A549 (cell line): ENCODE measurements around the gene CENPE.

Source experiments
- CEBPB ChIP-seq, 2 experiments: fragments of >200 bp in 1 of 2; sonication (Bioruptor Twin) in 1 of 2; formaldehyde crosslinking in 1 of 2; IDR thresholded peaks; 2 replicates each; pipeline ENCODE4 v1.6.1; 2012 to 2016
- CHD4 ChIP-seq: fragments of 200-600 bp; sonication (generic); IDR thresholded peaks from 2 replicates; pipeline ENCODE4 v1.6.1; 2016; ENCODE audit warnings: antibody characterized with exemption, mild to moderate bottlenecking, borderline replicate concordance
- CTCF ChIP-seq: fragments of >200 bp; sonication (Bioruptor Twin); formaldehyde crosslinking; IDR thresholded peaks from 3 replicates; pipeline ENCODE4 v1.5.1; 2016
- EP300 ChIP-seq, 2 experiments: fragments of >200 bp; sonication (Bioruptor Twin); formaldehyde crosslinking; IDR thresholded peaks; 2 replicates in 1 of 2; 3 replicates in 1 of 2; pipeline ENCODE4 v1.6.1; 2016 to 2017
- FOSL2 ChIP-seq, 2 experiments: fragments of 450-650 bp in 1 of 2; fragments of >200 bp in 1 of 2; sonication (Bioruptor Twin) in 1 of 2; formaldehyde crosslinking; IDR thresholded peaks; 2 replicates each; pipeline versions ENCODE4 v1.5.0 to v1.6.1; 2016 to 2020; ENCODE audit warnings: mild to moderate bottlenecking in 1 of 2, moderate library complexity in 1 of 2
- GATA3 ChIP-seq: IDR thresholded peaks from 2 replicates; pipeline ENCODE4 v1.6.1; 2012; ENCODE audit warnings: borderline replicate concordance
- KDM1A ChIP-seq: fragments of 200-600 bp; sonication (generic); IDR thresholded peaks from 2 replicates; pipeline ENCODE4 v1.6.1; 2016; ENCODE audit warnings: low read depth, mild to moderate bottlenecking
- MAX ChIP-seq: IDR thresholded peaks from 2 replicates; pipeline ENCODE4 v1.6.1; 2012
- NR3C1 ChIP-seq: fragments of >200 bp; sonication (Bioruptor Twin); formaldehyde crosslinking; IDR thresholded peaks from 3 replicates; pipeline ENCODE4 v1.6.1; 2017
- POLR2A ChIP-seq: IDR thresholded peaks from 2 replicates; pipeline ENCODE4 v1.6.1; 2012; ENCODE audit warnings: mild to moderate bottlenecking, low read length
- RCOR1 ChIP-seq: fragments of 150-350 bp; IDR thresholded peaks from 2 replicates; pipeline ENCODE4 v1.6.1; 2014; ENCODE audit warnings: antibody characterized with exemption, low read length, low read depth
- RFX5 ChIP-seq: fragments of 450-650 bp; IDR thresholded peaks from 2 replicates; pipeline ENCODE4 v1.7.1; 2014; ENCODE audit warnings: antibody characterized with exemption, mild to moderate bottlenecking, moderate library complexity
- TF ChIP-seq, protein P1 (sequence below): fragments of 450-650 bp; IDR thresholded peaks from 2 replicates; pipeline ENCODE4 v1.6.1; 2014; ENCODE audit warnings: antibody characterized with exemption

DNA sequence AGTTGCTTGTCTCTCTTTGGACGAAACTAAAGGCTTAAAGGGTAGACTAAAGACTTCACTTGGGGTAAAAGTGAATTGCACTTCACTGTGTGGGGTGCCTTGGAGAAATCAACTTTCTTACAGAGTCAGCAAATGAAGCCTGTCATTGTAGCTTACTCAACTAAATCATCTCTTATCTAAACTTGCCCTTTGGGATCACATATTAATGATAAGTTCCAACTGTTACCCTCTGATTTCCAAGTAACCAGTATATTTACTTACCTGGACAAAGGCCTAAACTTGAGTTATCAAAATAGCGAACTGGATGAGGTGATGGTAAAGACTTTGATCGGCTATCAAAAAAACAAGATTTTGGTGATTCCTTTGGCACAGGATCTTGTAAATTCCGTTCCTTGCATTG is 89.6 kb downstream of the CENPE start:
- TF ChIP-seq CTCF: no peak
- TF ChIP-seq NR3C1: no peak
- TF ChIP-seq, protein P1, sequence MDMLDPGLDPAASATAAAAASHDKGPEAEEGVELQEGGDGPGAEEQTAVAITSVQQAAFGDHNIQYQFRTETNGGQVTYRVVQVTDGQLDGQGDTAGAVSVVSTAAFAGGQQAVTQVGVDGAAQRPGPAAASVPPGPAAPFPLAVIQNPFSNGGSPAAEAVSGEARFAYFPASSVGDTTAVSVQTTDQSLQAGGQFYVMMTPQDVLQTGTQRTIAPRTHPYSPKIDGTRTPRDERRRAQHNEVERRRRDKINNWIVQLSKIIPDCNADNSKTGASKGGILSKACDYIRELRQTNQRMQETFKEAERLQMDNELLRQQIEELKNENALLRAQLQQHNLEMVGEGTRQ: no peak
- TF ChIP-seq RCOR1: no peak
- TF ChIP-seq POLR2A: no peak
- no peak for TF ChIP-seq KDM1A
- no peak for TF ChIP-seq MAX
- no peak for TF ChIP-seq EP300 (IDR thresholded peaks at IDR 0.05)
- TF ChIP-seq CEBPB (IDR thresholded peaks at IDR 0.05): no peak
- TF ChIP-seq RFX5: no peak
- no peak for TF ChIP-seq GATA3
- TF ChIP-seq CHD4: no peak
- TF ChIP-seq FOSL2 (IDR thresholded peaks at IDR 0.05): no peak
- TF ChIP-seq FOSL2 (CRISPR knock-in tag; IDR thresholded peaks at IDR 0.05): no peak
